NCI-H1092 treated with DMSO at 0.1 percent for 48 hours (cell line): ENCODE results near the gene CCNF.
A peak's percentile ranks its signal among the peaks of the same experiment; 100 is the strongest.
"Not testable (repeated sequence)": the region's sequence is repeated elsewhere in the genome, so short reads cannot be mapped to it uniquely, and the experiment has no call there.

Source experiments
- DNase-seq: peaks from one replicate; lab custom pipeline; 2025; lab: John Stamatoyannopoulos, UW

CCNF gene

DNA sequence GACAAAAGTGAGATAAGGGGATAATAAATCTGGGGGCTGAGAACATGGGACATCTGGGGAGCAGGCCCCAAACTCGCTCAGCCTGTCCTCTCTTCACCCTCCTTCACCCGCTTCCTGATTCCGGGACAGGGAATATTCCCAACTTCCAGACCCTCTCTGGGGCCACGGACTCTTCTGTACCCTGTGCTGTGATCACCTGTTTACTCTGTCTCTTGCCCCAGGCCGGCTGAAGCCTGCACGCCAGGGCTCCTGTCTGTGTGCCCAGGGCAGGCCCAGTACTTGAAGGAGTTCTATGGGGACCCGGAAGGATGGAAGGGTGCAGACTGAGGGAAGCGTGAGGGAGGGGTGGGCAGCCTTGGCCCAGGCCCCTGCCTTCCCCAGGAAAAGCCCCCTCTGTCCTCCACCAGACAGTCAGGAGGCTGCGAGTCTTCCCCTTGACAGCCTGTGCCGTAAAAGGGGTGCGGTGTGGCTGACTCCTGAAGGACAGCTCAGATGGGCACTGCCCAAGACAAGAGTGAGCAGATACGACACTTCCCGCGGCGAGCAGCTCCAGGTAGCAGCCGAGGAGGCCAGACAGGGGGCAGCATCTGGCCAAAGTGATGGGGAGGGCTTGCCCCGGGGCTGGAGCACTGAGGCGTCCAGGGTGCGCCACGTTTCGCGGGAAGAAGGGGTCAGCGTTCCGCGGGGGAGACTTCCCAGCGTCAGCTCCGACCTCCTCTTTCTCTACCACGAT is 1.0 kb upstream of the CCNF start:
- DNase-seq = peak; percentile 58

DNA sequence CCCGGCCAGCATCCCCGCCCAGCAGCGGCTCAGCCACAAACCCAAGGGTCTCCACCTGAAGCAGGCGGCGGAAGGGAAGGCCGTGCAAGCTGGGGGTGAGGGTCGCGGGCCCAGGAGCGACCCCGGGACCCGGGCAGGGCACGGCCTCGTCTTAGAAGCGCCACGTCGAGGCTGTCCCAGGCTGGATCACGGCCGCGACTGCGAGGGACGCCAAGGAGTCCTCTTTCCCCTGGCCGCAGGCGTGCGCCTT is 538 bp upstream of the CCNF start:
- DNase-seq = no peak

DNA sequence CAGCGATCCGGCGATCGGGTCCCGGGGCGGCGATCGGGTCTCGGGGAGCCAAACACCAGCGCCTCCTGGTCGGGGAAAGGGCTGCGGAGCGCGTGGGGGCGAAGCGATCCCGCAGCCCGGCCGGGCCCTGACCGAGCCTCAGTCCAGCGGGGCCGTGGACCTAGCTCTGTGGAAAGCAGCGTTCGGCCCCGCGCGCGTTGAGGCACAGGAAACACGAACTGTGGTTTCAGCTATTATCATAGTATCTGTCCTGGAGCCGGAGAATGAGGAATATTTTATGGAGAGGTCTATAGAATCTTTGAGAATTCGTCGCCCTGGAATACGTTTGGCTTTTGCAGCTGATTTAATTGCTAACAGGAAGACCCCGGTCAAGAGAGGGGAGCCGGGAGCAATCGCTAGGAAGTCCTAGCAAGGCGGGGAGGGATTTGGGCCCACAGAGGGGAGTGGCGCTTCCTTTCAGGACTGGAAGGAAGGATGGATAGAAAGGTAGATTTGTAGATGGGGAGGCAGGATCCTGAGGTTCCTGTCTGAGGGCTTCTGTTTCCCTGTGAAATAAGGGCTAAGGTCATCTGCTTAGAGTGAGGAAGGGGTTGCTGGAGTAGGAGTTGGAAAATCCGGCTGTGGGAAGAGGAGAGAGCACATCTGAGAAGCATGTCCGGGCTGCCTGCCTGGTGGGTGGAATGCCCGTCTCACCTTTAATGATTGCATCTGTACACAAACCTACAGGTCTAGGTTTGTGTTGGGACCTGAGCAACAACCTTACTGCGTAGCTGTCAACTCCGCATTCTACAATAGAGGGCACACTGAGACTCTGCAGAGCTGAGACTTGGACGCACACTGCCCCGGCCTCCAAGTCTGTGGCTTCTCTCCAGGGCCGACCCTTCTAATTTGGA is 770 bp downstream of the CCNF start:
- DNase-seq = peak; percentile 34

DNA sequence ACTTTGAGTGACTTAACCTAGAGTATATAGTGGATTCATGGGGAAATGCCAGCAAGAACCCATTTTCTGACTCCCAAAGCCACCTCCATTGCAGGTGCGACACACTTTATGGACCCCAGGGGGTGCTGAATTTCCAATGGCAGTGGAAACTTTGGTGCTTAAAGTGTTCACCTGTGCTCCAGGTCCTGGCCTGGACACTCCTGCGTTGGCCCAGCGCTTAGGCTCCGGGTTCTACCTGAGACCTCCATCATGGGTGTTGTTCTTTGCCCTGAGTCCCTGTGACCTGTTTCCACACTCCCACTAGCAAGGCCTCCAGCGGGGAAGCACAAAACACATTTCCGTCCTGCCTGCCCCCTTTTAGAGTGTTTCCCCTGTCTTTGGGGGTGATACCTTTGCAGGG is 3.0 kb downstream of the CCNF start:
- DNase-seq = no peak

DNA sequence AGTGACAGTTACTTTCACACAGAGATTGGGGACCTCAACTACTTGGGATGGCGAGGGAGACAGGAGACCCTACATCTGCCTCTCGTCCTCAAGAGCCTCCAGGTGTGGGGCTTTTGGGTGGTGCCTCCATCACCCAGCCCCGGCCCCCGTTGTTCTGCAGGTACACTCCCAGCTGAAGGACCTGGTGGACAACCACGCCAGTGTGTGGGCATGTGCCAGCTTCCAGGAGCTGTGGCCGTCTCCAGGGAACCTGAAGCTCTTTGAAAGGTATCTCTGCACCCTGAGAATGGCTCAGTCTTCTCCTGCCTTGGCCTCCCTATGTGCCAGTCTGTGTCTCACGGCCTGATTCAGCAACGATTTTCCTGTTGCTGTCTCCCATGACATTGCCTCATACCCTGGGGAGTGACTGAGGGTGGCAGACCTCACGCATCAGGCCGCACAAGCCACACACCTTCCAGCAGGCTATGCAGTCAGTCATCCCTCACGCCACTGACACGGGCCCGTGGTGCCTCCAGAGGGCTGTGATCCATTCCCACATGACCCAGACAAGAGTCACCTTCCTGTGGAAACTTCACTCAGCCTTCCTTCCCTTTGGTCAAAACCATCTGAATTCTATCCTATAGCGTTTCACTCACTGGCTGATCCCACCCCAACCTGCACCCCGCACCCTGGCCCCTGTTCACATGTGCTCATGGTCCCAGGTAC is 3.7 kb downstream of the CCNF start:
- no peak for DNase-seq

DNA sequence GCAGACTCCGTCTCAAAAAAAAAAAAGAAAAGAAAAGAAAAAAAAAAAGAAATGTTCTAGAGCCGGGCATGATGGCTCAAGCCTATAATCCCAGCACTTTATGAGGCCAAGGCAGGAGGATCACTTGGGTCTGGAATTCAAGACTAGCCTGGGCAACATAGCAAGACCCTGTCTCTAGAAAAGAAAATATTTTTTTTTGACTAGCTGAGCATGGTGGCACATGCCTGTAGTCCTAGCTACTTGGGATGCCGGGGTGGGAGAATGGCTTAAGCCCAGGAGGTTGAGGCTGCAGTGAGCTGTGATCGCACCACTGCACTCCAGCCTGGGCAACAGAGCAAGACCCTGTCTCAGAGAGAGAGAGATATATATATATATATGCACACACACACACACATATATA is 6.0 kb downstream of the CCNF start:
- DNase-seq = not testable (repeated sequence)

DNA sequence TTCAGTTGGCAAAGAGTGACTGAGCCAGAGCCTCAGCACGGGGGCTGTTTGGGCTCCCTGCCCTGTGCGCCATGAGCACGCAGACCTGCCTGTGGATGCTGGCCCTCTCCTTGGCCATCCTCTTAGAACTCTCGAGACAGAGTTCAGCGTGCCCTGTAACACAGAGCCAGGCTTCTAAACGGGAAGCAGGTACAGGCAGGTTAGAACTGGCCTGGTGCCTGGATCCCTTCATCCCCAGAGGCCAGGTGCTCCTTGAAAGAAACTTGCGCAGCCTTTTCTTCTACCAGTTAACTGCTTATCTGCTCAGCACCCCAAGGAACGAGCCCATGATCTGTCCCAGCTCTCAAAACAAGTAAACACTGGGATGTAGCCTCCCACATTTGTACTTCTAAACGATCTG is 6.9 kb downstream of the CCNF start:
- no peak for DNase-seq

DNA sequence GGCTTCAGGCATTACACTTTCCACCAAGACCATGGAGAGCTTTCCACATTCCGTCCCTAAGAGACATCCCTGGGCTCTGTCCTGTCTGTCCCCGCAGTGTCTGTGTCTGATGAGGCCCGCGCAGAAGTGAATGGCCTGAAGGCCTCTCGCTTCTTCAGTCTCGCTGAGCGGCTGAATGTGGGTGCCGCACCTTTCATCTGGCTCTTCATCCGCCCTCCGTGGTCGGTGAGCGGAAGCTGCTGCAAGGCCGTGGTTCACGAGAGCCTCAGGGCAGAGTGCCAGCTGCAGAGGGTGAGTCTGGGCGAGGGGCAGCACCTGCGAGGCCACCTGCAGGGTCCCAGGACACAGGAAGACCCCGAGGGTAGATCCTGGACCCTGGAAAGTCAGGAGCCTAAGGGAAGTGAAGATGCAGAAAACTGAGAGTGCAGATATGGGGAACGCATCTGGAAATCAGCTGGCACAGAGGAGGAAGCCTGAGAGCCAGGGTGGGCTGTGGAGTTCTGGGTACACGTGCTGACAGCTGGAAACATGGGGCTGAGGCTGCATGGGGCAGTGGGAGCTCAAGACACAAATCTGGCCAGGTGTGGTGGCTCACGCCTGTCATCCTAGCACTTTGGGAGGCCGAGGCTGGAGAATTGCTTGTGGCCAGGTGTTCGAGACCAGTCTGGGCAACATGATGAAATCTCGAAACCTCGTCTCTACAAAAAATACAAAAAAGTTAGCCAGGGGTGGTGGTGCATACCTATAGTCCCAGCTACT is 8.0 kb downstream of the CCNF start:
- DNase-seq = no peak

DNA sequence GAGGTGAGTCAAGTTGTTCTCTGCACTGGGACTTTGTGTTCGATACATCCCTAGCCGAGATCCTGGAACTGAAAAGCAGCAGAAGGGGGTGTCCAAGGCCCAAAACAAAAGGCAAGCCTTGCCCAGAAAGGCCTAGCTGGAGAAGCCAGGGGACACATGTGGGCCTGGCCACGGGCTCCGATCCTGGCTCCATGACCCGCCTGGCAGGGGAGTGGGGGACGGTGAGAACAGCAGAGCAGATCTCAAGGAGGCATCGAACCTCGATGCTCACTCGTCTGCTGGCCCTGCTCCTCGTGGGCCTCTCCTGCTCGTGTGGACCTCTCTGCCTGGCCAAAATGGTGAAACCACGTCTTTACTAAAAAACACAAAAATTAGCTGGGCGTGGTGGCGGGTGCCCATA is 8.9 kb downstream of the CCNF start:
- no peak for DNase-seq

DNA sequence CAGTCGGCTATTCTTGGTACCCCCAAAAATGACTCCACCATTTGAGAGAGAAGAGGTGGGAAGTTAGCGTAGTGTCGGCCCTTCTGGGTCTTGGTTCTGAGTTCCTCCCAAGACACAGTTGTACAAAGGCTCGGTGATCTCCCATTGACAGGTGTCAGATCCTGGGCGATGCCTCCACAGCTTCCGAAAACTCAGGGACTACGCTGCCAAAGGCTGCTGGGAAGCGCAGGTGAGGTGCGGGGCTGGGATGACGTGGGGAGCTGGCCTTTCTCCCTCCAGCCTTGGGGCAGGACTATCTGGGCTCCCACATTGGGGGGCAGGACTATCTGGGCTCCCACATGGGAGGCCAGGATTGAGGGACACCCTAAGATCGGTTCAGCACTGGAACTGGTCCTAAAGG is 10.4 kb downstream of the CCNF start:
- DNase-seq = no peak

DNA sequence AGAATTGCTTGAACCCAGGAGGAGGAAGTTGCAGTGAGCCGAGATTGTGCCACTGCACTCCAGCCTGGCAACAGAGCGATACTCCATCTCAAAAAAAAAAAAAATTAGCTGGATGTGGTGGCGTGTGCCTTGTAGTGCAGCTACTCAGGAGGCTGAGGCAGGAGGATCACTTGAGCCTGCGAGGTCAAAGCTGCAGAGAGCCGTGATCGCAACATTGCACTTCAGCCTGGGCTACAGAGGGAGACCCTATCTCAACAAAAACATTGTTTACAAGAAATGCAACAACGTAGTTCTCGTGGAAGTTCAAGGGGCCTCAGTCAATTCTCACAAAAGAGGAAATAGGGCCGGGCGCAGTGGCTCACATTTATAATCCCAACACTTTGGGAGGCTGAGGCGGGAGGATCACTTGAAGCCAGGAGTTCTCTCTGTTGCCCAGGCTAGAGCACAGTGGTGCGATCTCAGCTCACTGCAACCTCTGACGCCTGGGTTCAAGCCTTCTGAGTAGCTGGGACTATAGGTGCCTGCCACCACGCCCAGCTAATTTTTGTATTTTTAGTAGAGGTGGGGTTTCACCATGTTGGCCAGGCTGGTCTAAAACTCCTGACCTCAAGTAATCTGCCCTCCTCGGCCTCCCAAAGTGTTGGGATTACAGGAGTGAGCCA is 12.0 kb downstream of the CCNF start:
- DNase-seq = not testable (repeated sequence)

DNA sequence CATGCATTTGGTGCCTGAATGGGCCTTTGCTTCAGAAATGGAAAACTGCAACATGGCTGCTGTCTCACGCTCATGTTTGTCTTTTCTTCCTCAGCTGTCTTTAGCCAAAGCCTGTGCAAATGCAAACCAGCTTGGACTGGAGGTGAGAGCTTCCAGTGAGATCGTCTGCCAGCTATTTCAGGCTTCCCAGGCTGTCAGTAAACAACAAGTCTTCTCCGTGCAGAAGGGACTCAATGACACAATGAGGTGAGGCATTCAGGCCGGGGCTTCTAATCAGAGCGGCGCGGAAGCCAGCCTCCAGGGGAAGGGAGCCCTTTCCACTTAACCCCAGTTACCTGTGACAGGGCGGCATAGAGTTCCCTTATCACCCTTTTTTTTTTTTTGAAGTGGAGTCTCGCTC is 14.3 kb downstream of the CCNF start:
- peak; percentile 83 for DNase-seq

DNA sequence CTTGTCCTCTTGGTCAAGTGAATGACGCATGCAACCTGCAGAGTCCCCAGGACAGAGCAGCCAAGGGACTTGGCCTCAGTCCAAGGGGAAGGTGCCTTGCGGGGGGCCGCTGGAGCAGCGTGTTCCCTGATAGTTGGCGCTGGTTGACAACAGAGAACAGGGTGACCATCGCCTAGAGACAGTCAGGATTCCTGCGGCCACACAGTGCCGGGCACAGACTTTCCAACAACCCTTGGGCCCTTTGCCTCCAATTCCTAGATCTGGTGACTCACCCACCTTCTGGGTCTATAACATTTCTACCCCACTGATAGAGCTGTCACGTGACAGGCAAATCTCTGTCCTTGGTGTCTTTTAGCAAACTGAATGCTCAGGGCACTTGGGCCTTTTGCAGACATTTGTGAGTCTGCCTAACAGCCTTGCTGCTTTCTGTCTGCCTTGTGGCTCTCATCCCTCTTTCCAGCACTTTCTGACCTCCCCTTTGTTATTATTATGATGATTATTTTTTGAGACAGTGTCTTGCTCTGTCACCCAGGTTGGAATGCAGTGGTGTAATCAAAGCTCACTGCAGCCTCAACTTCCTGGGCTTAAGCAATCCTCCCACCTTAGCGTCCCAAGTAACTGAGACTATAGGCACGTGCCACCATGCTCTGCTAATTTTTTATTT is 18.8 kb downstream of the CCNF start:
- no peak for DNase-seq

DNA sequence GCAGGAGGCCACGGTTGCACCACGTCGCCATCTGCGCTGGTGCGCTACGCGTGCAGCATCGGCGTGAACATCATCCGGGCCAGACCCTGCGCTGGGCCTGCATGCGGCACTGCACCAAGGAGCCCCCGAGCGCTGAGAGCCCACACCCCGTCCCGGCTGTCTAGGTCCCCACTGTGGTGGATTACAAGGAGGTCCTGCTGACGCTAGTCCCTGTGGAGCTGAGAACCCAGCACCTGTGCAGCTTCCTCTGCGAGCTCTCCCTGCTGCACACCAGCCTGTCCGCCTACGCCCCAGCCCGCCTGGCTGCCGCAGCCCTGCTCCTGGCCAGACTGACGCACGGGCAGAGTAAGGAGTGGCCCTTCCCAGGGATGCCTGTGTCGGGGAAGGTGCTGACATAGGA is 19.9 kb downstream of the CCNF start:
- DNase-seq = no peak

DNA sequence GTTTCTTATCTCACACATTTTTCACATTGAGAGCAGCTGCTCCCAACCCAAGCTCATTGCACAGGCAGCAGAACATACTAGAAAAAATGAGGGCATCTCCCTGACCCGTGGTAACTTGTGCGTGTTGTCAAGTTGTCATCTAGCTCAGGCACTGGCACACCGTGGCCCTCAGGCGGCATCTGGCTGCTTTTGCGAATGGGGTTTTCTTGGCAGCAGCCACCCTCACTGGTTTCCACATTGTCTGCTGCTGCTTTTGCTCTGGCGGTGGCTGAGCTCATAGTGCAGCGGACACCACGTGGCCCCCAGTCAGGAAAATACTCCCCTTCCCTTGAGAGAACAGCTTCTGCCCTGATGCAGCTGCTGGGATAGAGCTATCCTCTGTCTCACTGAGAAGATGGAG is 21.3 kb downstream of the CCNF start:
- no peak for DNase-seq

DNA sequence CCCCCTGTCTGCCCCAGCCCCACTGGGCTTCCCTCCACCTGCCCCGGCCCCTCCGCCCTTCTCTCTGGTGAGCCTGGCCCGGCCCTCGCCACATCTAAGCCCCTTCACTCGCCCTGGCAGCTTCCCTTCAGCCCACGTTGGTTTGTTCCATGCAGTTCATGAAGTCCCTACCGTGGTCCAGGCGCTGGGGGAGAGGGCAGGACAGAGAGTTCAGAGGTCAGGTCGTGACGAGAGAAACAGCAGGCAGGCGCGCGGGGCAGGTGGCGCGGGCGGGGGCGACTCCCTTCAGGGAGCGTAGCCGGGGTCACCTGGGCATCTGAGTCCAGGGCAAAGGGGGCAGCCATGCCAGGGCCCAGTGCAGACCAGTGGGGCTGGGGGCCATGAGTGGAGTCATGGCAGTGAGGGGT is 21.7 kb downstream of the CCNF start:
- no peak for DNase-seq

DNA sequence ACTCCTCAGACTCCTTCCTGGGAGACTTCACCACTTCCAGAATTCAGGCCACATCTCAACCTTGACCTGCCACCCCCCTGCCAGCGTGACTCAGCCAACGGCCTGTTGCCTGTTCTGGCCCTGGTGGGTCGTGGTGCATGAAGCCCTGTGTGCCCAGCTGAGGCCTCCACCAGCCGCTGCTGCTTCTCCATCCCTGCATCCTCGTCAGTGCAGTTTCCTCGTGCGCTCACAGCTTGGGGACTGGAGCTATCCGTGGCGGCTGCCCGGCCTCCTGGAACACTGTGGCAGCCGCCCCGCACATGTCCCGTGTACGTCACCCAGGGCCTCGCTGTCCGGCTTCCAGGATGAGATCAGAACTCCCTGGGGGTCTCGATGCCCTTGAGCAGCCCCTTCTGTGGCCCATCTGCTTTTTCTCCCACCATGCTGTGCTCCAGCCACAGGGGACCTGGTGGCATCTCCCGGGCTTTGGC is 22.6 kb downstream of the CCNF start:
- DNase-seq = no peak

DNA sequence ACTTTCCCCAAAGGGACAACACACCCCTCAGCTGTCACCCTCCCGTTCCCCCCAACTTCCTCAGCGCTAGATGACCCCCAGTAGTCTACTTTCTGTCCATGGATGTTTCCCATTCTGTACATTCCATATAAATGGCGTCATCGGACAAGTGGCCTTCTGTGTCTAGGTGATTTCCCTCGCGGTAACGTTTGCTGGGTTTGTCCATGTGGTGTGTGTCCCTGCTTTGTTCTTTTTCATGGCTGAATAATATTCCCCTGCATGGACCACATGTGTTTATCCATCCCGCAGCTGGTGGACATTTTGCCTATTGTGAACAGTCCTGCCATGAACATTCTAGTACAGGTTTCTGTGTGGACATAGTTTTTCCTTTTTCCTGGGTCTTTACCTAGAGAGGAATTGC is 23.4 kb downstream of the CCNF start:
- DNase-seq = no peak

DNA sequence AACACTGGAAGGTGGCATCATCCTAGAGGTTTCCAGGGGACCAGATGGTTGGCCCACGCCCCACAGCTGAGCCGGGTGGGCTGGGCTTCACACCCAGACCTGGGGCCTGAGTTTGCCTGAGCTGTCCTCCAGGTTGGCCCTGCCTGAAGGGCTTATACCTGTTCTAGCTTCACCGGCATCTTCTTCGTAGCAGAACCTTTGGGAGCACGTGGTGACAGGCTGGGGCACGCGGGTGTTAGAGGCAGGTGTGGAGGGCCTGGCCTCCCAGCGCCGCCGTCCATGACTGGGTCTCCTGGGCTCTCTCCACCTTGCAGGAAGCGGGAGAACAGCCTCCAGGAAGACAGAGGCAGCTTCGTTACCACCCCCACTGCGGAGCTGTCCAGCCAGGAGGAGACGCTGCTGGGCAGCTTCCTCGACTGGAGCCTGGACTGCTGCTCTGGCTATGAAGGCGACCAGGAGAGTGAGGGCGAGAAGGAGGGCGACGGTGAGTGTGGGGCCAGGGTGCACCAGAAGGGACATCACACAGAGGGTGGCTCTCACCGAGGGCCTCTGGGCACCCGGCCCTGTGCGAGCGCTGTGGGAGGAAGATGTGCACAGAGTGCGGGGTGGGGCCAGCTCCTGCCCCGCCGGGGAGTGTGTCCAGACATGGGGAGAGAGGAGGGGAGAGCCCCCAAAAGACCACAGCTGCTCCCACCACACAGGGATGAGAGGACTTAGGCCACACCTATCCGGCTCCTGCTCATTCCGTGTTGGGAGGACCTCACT is 26.0 kb downstream of the CCNF start:
- DNase-seq = no peak

DNA sequence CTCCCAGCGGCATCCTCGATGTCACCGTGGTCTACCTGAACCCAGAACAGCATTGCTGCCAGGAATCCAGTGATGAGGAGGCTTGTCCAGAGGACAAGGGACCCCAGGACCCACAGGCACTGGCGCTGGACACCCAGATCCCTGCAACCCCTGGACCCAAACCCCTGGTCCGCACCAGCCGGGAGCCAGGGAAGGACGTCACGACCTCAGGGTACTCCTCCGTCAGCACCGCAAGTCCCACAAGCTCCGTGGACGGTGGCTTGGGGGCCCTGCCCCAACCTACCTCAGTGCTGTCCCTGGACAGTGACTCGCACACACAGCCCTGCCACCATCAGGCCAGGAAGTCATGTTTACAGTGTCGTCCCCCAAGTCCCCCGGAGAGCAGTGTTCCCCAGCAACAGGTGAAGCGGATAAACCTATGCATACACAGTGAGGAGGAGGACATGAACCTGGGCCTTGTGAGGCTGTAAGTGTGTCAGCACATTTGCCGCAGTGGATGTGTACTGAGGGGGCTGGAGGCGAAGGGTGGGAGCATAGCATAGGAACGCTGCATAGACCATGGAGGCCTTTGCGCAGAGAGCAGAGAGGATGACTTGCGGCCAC is 27.4 kb downstream of the CCNF start:
- no peak for DNase-seq
